ENCODE data around the gene OR6S1. TPM values are rescaled to one million over a fixed set of nuclear protein-coding genes. Genes with fewer than 3 reads are reported as not detected.
"Not testable (repeated sequence)": the region's sequence is repeated elsewhere in the genome, so short reads cannot be mapped to it uniquely, and the experiment has no call there.

OR6S1 gene
- total RNA-seq, 2 experiments from 2014 or later: not detected

DNA sequence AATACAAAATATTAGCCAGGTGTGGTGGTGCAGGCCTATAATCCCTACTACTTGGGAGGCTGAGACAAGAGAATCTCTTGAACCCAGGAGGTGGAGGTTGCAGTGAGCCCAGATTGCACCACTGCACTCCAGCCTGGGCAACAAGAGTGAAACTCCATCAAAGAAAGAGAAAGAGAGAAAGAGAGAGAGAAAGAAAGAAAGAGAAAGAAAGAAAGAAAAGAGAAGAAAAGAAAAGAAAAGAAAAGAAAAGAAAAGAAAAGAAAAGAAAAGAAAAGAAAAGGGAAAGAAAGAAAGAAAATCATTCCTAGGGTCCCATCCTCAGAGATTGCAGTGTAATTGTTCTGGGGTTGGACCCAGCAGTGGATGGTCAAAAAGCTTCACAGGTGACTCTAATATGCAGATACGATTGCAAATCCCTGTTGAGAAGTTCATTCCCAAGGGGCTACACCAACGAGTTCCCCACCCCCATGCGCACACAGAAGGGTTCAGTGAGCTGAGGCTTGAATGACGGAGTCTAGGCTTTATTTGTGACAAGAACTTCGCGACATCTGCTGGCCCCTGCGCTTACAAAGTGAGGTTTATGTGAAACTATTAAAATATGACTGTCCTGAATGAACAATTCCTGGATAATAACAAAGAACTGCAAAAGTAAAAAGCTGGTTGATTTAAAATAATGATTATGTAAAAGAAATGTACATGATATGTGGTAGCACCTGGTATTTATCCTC lies 32.9 kb downstream of the OR6S1 start:
- ATAC-seq: no peak
- Mint-ChIP-seq H3K4me1 (peaks cover 3% of the 10 kb centered on the region), H3K9me3 (ENCODE audit: low read depth) (no peaks in the 10 kb centered on the region), H3K27ac (no peak overlapping the region), H3K27me3 (no peaks in the 10 kb centered on the region), H3K36me3 (ENCODE audit: low read depth) (no peaks in the 10 kb centered on the region), H3K4me3 (no peak overlapping the region)
- CTCF ChIA-PET: interaction anchor here (0.5 to 5.0 kb wide), 29 partner anchors 9 to 726 kb away, joined by 3 to 61 read pairs (median 3); partner anchors contain the start of genes PARP2, PNP and TEP1
- intact Hi-C loops (cut with DNase I, micrococcal nuclease): loop anchor here (1.0 to 2.0 kb wide), 6 partner anchors 74 to 281 kb away; partner anchors contain the start of gene OSGEP (in 1 of the 2)
- POLR2A ChIA-PET: no interaction called here
- DNase-seq: no peak

DNA sequence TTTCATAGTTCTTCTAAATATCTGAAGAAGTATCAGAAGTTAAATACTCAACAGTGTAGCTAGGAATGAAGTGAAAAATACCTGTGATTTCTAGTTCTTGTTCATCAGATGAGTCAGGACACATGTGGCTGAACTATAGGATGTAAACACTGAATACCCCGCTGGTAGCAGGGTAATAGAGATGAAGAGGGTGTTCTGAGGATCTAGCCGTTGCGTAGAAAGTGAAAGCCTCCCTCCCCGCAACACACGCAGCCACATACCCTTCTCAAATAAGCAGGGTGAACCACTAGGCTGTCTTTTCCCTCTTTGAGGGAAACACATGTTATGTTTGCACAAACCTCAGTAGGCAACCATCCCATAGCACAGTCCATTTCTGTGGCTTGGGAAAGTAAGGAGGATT lies 33.9 kb downstream of the OR6S1 start:
- Mint-ChIP-seq H3K4me3 (no peak overlapping the region), H3K36me3 (ENCODE audit: low read depth) (no peaks in the 10 kb centered on the region), H3K27me3 (no peaks in the 10 kb centered on the region), H3K27ac (no peak overlapping the region), H3K9me3 (ENCODE audit: low read depth) (no peaks in the 10 kb centered on the region), H3K4me1 (peaks cover 3% of the 10 kb centered on the region)
- intact Hi-C loops (cut with DNase I, micrococcal nuclease): loop anchor here in 1 of 2 experiments (2.0 kb wide), 1 partner anchor 77 kb away; no protein-coding TSS in a partner anchor
- no peak for DNase-seq
- ChIA-PET CTCF (interaction anchor here (0.6 to 5.0 kb wide), 10 partner anchors 8 to 301 kb away, joined by 3 to 61 read pairs (median 4); no protein-coding TSS in a partner anchor), POLR2A (interaction anchor here (0.5 to 1.4 kb wide), 2 partner anchors 47 to 137 kb away, joined by 3 to 5 read pairs; no protein-coding TSS in a partner anchor)
- peak; percentile 25 for ATAC-seq

DNA sequence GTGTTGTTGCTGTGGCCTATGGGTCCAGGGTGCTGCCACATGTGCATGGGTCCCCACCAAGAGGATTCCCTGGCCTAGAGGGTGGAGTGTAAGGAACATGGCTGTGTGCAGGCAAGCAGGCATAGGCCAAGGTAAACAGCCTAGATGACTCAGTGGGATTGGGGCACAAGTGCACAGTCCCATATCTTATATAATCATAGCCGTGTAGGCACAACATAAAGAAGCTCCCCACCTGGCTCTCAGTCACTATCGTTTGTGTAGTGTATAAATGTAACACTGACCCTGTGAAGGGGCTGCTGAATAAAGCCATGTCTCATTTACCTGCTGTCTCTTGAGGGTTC lies 34.6 kb downstream of the OR6S1 start:
- Mint-ChIP-seq H3K4me1 (peaks cover 3% of the 10 kb centered on the region), H3K36me3 (ENCODE audit: low read depth) (no peaks in the 10 kb centered on the region), H3K9me3 (ENCODE audit: low read depth) (no peaks in the 10 kb centered on the region), H3K4me3 (no peak overlapping the region), H3K27ac (no peak overlapping the region), H3K27me3 (no peaks in the 10 kb centered on the region)
- no peak for DNase-seq
- ATAC-seq: no peak
- intact Hi-C loops (cut with DNase I, micrococcal nuclease): no loop called here
- ChIA-PET POLR2A (interaction anchor here (0.5 to 1.4 kb wide), 3 partner anchors 47 to 137 kb away, joined by 3 to 5 read pairs (median 3); no protein-coding TSS in a partner anchor), CTCF (interaction anchor here (1.0 to 5.0 kb wide), 4 partner anchors 24 to 280 kb away, joined by 3 to 61 read pairs (median 4); no protein-coding TSS in a partner anchor)

- Mint-ChIP-seq H3K9me3 (ENCODE audit: low read depth) (no peaks in the 10 kb centered on the region), H3K27ac (no peak overlapping the region), H3K4me3 (no peak overlapping the region), H3K36me3 (ENCODE audit: low read depth) (no peaks in the 10 kb centered on the region), H3K4me1 (peaks cover 3% of the 10 kb centered on the region), H3K27me3 (no peaks in the 10 kb centered on the region)
- no peak for ATAC-seq
- CTCF ChIA-PET: interaction anchor here (0.5 to 5.0 kb wide), 4 partner anchors 85 to 280 kb away, joined by 3 to 61 read pairs (median 3); no protein-coding TSS in a partner anchor
- no peak for DNase-seq
- POLR2A ChIA-PET: interaction anchor here (0.7 to 1.4 kb wide), 2 partner anchors 86 to 136 kb away, joined by 3 to 5 read pairs; no protein-coding TSS in a partner anchor
- intact Hi-C loops (cut with DNase I, micrococcal nuclease): no loop called here
Observed at GRCh38 chr14:20606190-20606901, 35.1 kb downstream of the OR6S1 start.

DNA sequence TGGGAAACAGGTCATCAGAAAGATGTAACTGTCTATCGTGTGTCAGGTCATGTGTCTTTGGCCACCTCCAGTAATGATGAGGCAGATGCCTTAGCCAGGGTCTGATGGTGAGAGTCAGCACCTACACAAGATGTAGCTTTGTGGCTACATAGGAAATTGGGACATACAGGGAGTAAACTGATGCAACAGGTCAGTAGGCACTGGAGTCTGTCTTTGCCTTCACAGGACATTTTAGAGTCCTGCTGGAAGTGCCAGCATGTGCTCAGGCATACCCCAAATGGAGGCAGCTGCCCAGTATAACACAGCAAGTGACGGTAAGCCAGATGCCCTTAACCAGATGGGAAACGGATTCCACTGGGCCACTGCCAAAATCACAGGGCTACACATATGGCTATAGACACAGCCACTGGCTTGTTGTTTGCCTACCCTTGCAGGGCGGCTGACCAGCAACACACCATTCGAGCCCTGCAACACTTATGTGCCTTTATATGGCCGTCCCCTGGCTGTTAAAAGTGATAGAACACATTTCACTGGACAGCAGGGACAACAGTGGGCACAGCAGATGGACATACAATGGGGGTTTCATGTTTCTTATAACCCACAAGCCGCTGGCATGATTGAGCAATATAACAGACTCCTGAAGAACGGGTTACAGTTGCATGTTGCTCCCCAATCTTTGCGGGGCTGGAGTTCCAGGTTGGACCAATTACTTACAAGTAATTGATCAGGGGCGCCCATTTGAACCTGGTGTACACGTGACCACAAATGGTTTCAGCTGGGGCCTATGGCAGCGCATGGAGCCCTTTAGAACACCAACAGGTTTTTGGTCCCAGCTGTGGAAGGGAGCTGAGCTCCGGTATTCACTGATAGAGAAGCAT lies 37.4 kb downstream of the OR6S1 start:
- Mint-ChIP-seq H3K36me3 (ENCODE audit: low read depth) (no peaks in the 10 kb centered on the region), H3K9me3 (ENCODE audit: low read depth) (no peaks in the 10 kb centered on the region), H3K27ac (no peak overlapping the region), H3K27me3 (no peaks in the 10 kb centered on the region), H3K4me1 (peaks cover 3% of the 10 kb centered on the region), H3K4me3 (no peak overlapping the region)
- POLR2A ChIA-PET: no interaction called here
- CTCF ChIA-PET: interaction anchor here (1.4 kb wide), 1 partner anchor 19 kb away, joined by 3 read pairs; no protein-coding TSS in a partner anchor
- no peak for ATAC-seq
- intact Hi-C loops (cut with DNase I, micrococcal nuclease): no loop called here
- no peak for DNase-seq

DNA sequence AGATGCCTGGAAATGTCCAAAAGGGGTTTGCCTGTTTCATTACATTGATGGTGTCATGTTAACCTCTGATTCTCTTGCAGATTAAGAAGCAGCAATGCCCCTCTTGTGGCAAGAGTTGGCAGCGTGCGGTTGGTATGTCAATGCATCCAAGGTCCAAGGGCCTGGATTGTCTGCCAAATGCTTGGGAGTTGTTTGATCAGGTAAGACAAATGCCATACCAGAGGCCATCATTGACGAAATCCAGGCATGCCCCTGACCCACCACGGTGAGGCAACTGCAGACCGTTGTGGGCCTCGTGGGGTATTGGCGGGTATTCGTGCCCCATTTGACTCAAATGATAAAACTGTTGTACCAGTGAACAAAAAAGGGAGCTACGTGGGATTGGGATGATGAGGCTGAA lies 38.9 kb downstream of the OR6S1 start:
- DNase-seq: no peak
- Mint-ChIP-seq H3K4me3 (no peak overlapping the region), H3K9me3 (ENCODE audit: low read depth) (no peaks in the 10 kb centered on the region), H3K36me3 (ENCODE audit: low read depth) (no peaks in the 10 kb centered on the region), H3K27ac (no peak overlapping the region), H3K27me3 (no peaks in the 10 kb centered on the region), H3K4me1 (peaks cover 3% of the 10 kb centered on the region)
- CTCF ChIA-PET: no interaction called here
- no peak for ATAC-seq
- intact Hi-C loops (cut with DNase I, micrococcal nuclease): no loop called here
- POLR2A ChIA-PET: no interaction called here

GRCh38 chr14:20601522-20601921 lies 40.0 kb downstream of the OR6S1 start:
- no peak overlapping the region for H3K4me3 Mint-ChIP-seq
- no peaks in the 10 kb centered on the region for H3K9me3 Mint-ChIP-seq (ENCODE audit: low read depth)
- CTCF ChIA-PET: no interaction called here
- no peaks in the 10 kb centered on the region for H3K36me3 Mint-ChIP-seq (ENCODE audit: low read depth)
- intact Hi-C loops (cut with DNase I, micrococcal nuclease): no loop called here
- no peaks in the 10 kb centered on the region for H3K27me3 Mint-ChIP-seq
- no peak for ATAC-seq
- H3K4me1 Mint-ChIP-seq: no peaks in the 10 kb centered on the region
- POLR2A ChIA-PET: no interaction called here
- H3K27ac Mint-ChIP-seq: no peak overlapping the region
- no peak for DNase-seq

DNA sequence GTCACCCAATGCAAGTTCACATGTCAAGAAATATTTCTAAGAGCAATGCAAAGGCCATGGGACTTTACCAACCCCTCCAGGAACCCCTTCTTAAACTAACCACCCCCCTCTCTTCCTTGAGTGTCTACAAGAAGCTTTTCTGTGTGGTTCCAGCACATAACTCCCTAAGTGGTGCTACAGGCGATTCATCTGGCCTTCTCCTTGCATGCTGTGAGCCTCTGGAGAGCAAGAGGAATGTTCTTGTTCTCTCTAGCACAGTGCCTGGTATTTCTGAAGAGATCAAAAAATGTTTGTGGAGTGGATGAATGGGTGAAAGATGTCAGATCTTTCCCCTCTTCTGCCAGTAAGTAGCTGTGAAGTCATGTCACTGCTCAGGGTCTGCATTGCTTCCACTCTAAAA lies 44.4 kb downstream of the OR6S1 start:
- DNase-seq (no peak), ATAC-seq (no peak)
- intact Hi-C loops (cut with DNase I, micrococcal nuclease): no loop called here
- Mint-ChIP-seq H3K36me3 (ENCODE audit: low read depth) (no peaks in the 10 kb centered on the region), H3K4me3 (no peak overlapping the region), H3K4me1 (no peaks in the 10 kb centered on the region), H3K9me3 (ENCODE audit: low read depth) (no peaks in the 10 kb centered on the region), H3K27ac (no peak overlapping the region), H3K27me3 (no peaks in the 10 kb centered on the region)
- ChIA-PET CTCF (interaction anchor here (0.5 to 1.4 kb wide), 3 partner anchors 8 to 78 kb away, joined by 3 to 4 read pairs (median 3); no protein-coding TSS in a partner anchor), POLR2A (no interaction called here)

DNA sequence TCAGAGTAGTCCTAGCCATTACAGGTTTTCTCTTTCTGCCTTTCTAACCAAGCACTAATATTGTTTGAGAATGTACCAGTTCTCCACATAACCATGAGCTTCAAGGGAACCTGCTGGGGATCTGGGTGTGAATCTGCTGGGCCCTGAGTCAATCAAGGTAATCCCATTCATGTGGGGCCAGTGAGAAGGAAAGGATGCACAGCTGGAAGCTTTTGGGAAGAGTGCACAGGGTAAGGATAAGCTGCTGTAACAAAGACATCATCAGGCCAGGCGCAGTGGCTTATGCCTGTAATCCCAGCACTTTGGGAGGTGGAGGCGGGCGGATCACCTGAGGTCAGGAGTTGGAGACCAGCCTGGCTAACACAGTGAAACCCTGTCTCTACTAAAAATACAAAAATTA lies 45.8 kb downstream of the OR6S1 start:
- CTCF ChIA-PET: interaction anchor here (0.6 to 1.4 kb wide), 3 partner anchors 10 to 688 kb away, joined by 3 to 4 read pairs (median 3); no protein-coding TSS in a partner anchor
- H3K9me3 Mint-ChIP-seq (ENCODE audit: low read depth); POLR2A ChIA-PET; H3K36me3 Mint-ChIP-seq (ENCODE audit: low read depth); H3K4me3 Mint-ChIP-seq; H3K4me1 Mint-ChIP-seq; intact Hi-C loops (cut with DNase I, micrococcal nuclease); H3K27me3 Mint-ChIP-seq; DNase-seq; H3K27ac Mint-ChIP-seq; ATAC-seq: not testable (repeated sequence)

GRCh38 chr14:20592574-20592973 lies 48.9 kb downstream of the OR6S1 start:
- ChIA-PET POLR2A (no interaction called here), CTCF (interaction anchor here (0.7 kb wide), 1 partner anchor 125 kb away, joined by 4 read pairs; no protein-coding TSS in a partner anchor)
- no peaks in the 10 kb centered on the region for H3K9me3 Mint-ChIP-seq (ENCODE audit: low read depth)
- H3K4me3 Mint-ChIP-seq: no peak overlapping the region
- no peaks in the 10 kb centered on the region for H3K27me3 Mint-ChIP-seq
- intact Hi-C loops (cut with DNase I, micrococcal nuclease): no loop called here
- H3K27ac Mint-ChIP-seq: no peak overlapping the region
- peaks cover 2% of the 10 kb centered on the region for H3K4me1 Mint-ChIP-seq
- ATAC-seq (no peak), DNase-seq (no peak)
- no peaks in the 10 kb centered on the region for H3K36me3 Mint-ChIP-seq (ENCODE audit: low read depth)

DNA sequence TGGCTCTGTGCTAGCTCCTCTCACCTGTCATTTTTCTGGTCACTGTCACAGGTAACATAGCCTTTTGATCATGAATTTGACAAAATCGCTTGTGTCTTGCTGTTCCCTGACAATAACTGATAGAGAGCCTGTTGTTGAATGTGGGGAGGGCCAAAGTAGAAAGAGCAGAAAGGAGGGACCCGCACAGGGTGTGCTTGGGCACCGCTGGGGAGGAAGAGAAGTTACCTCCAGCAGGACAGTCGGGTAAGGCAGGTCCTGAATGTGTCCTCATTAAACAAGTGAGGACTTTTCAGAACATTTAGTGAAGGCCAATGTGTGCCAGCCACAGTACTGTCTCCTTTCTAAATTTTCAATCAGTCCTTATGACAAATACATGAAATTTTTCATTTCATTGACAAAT lies 50.3 kb downstream of the OR6S1 start, which contains the start of gene RNASE12:
TSS of gene RNASE12 (minus strand) at position 142 of the 400 bp plus-strand sequence. CDS start 653 bp downstream, outside the sequence.
- Mint-ChIP-seq H3K4me1 (peaks cover 2% of the 10 kb centered on the region), H3K27ac (no peak within 1 kb of the TSS), H3K4me3 (no peak within 1 kb of the TSS), H3K36me3 (ENCODE audit: low read depth) (no peaks in the 10 kb centered on the region), H3K9me3 (ENCODE audit: low read depth) (no peaks in the 10 kb centered on the region), H3K27me3 (no peaks in the 10 kb centered on the region)
- ATAC-seq (no peak), DNase-seq (no peak)
- intact Hi-C loops (cut with DNase I, micrococcal nuclease): no loop called here
- POLR2A ChIA-PET: no interaction called here
- CTCF ChIA-PET: no interaction called here
